Fibroblast of skin of scalp (primary cell): ENCODE measurements around the gene MTOR.
A peak's percentile ranks its signal among the peaks of the same experiment; 100 is the strongest.
"Not testable (repeated sequence)": the region's sequence is repeated elsewhere in the genome, so short reads cannot be mapped to it uniquely, and the experiment has no call there.

Experiments
- DNase-seq: peaks from one replicate; pipeline ENCODE4 v3.0.0-alpha.2; 2013

The MTOR gene

GRCh38 chr1:11100806-11101205, 161.5 kb downstream of the MTOR start:
- not testable (repeated sequence) for DNase-seq

GRCh38 chr1:11100149-11100493, 162.2 kb downstream of the MTOR start:
- DNase-seq = no peak

GRCh38 chr1:11099310-11100148, 162.8 kb downstream of the MTOR start, which contains the start of gene EXOSC10:
EXOSC10 (minus strand) TSS chr1:11099869; CDS start chr1:11099831, 38 bp downstream.
- DNase-seq = peak; percentile 91

- no peak for DNase-seq
Observed at GRCh38 chr1:11098931-11099309, 163.4 kb downstream of the MTOR start.

GRCh38 chr1:11083784-11084183, 178.6 kb downstream of the MTOR start:
- DNase-seq = not testable (repeated sequence)

- DNase-seq = no peak
Observed at GRCh38 chr1:11080931-11081330, 181.4 kb downstream of the MTOR start.

- no peak for DNase-seq
Observed at GRCh38 chr1:11078631-11079030, 183.7 kb downstream of the MTOR start.

- DNase-seq = not testable (repeated sequence)
Observed at GRCh38 chr1:11073398-11073797, 189.0 kb downstream of the MTOR start.

GRCh38 chr1:11072216-11072917, 190.0 kb downstream of the MTOR start:
- no peak for DNase-seq

GRCh38 chr1:11071463-11072215, 190.7 kb downstream of the MTOR start:
- no peak for DNase-seq

GRCh38 chr1:11070876-11071275, 191.5 kb downstream of the MTOR start:
- no peak for DNase-seq

- no peak for DNase-seq
Observed at GRCh38 chr1:11068600-11069473, 193.5 kb downstream of the MTOR start.

- no peak for DNase-seq
Observed at GRCh38 chr1:11067716-11068599, 194.4 kb downstream of the MTOR start.

- DNase-seq = no peak
Observed at GRCh38 chr1:11065796-11066195, 196.6 kb downstream of the MTOR start.

GRCh38 chr1:11064942-11065341, 197.4 kb downstream of the MTOR start:
- DNase-seq = no peak

- DNase-seq = peak; percentile 16
Observed at GRCh38 chr1:11063937-11064537, 198.3 kb downstream of the MTOR start.

GRCh38 chr1:11062965-11063401, 199.4 kb downstream of the MTOR start:
- peak; percentile 45 for DNase-seq

GRCh38 chr1:11061652-11062365, 200.5 kb downstream of the MTOR start:
- no peak for DNase-seq

GRCh38 chr1:11059968-11060830, 202.2 kb downstream of the MTOR start, which contains the start of gene SRM:
SRM (minus strand) TSS chr1:11060018; CDS start chr1:11059943, 75 bp downstream.
- DNase-seq = peak; percentile 91
